ENCODE results near the gene CLPSL1. TPM values are rescaled to one million over a fixed set of nuclear protein-coding genes. Genes with fewer than 3 reads are reported as not detected.

CLPSL1 gene
- total and polyA plus RNA-seq, 2 experiments from 2014 or later = not detected

GRCh38 chr6:35746516-35746915 lies 34.3 kb upstream of the CLPSL1 start (continued):
- TF ChIP-seq ZNF462 (CRISPR knock-in tag; IDR thresholded peaks at IDR 0.05) (no peak), NANOG (IDR thresholded peaks at IDR 0.05; ENCODE audit: borderline replicate concordance) (no peak), JUNB (IDR thresholded peaks at IDR 0.05; ENCODE audit: unreplicated experiment) (no peak)

- no peak for ATAC-seq
- H3K4me1 Mint-ChIP-seq = peaks cover 6% of the 10 kb centered on the region
Measured at GRCh38 chr6:35747877-35748276, 32.9 kb upstream of the CLPSL1 start.

More at GRCh38 chr6:35747877-35748276, 32.9 kb upstream of the CLPSL1 start:
- TF ChIP-seq POLR2AphosphoS5 (IDR thresholded peaks at IDR 0.05; ENCODE audit: low read depth) (no peak), ZNF462 (CRISPR knock-in tag; IDR thresholded peaks at IDR 0.05) (no peak), EZH2phosphoT487 (IDR thresholded peaks at IDR 0.05; ENCODE audit: unreplicated experiment) (no peak), CREB1 (CRISPR knock-in tag; IDR thresholded peaks at IDR 0.05; ENCODE audit: low read depth) (no peak), ETS1 (IDR thresholded peaks at IDR 0.05) (no peak)
- no peak overlapping the region for H3K4me3 ChIP-seq
- no peaks in the 10 kb centered on the region for H3K27me3 ChIP-seq (ENCODE audit: insufficient read depth)
- Mint-ChIP-seq H3K27me3 (ENCODE audit: insufficient read depth, low read depth, poor library complexity) (peaks cover 9% of the 10 kb centered on the region), H3K4me3 (no peak overlapping the region), H3K9me3 (peaks cover 3% of the 10 kb centered on the region; the same call in 2 of the 3 replicates), H3K27ac (no peak overlapping the region), H3K36me3 (ENCODE audit: low read depth) (no peaks in the 10 kb centered on the region)
- H3K79me2 ChIP-seq (replicated peaks; ENCODE audit: insufficient read depth) = no peaks in the 10 kb centered on the region
- H3K27ac ChIP-seq (ENCODE audit: low read depth) = no peak overlapping the region
- no peaks in the 10 kb centered on the region for H3K36me3 ChIP-seq (ENCODE audit: insufficient read depth)
- H3K4me1 ChIP-seq (ENCODE audit: insufficient read depth) = peaks cover 1% of the 10 kb centered on the region; the same call in 1 of the 2 replicates
- H4K20me1 ChIP-seq (replicated peaks; ENCODE audit: insufficient read depth) = no peaks in the 10 kb centered on the region
- DNase-seq (ENCODE audit: low spot score) = no peak
- H2AFZ ChIP-seq = no peak overlapping the region
- no peak overlapping the region for H3K4me2 ChIP-seq
- no peaks in the 10 kb centered on the region for H3F3A ChIP-seq (replicated peaks; ENCODE audit: low read depth)
- no peaks in the 10 kb centered on the region for H3K9me2 ChIP-seq (ENCODE audit: insufficient read depth)

Measured in GM23338 (cell line).